Testis (tissue), 3 donors: ENCODE results near the gene RBM3. TPM values are rescaled to one million over a fixed set of nuclear protein-coding genes. Genes with fewer than 3 reads are reported as not detected.

Source experiments
- DNase-seq: peaks from one replicate; pipeline ENCODE4 v3.0.0-alpha.2; 2019
- H3K27ac ChIP-seq, 2 donors: fragments of 200-600 bp; sonication (generic); one replicate each; pipeline ENCODE4 v1.5.1; 2019
- H3K27me3 ChIP-seq: fragments of 200-600 bp; sonication (generic); one replicate; pipeline ENCODE4 v1.5.1; 2019
- H3K36me3 ChIP-seq: fragments of 200-600 bp; sonication (generic); one replicate; pipeline ENCODE4 v1.5.1; 2017; ENCODE audit warnings: low read depth; ENCODE audit errors: missing control alignments
- H3K4me1 ChIP-seq: fragments of 200-600 bp; sonication (generic); one replicate; pipeline ENCODE4 v1.5.1; 2019
- H3K4me3 ChIP-seq, 2 donors: fragments of 200-600 bp; sonication (generic); one replicate each; pipeline ENCODE4 v1.5.1; 2017 to 2019
- H3K9me3 ChIP-seq: fragments of 200-600 bp; sonication (generic); one replicate; pipeline ENCODE4 v1.5.1; 2017
- POLR2A ChIP-seq: fragments of 450-650 bp; IDR thresholded peaks from one replicate; pipeline ENCODE4 v1.6.1; 2017; ENCODE audit warnings: antibody characterized with exemption, mild to moderate bottlenecking, moderate library complexity
- WGBS, 2 donors: methylation state at CpG; one replicate each; pipeline ENCODE4 v1.1.5; 2018; 5-methylcytosine and 5-hydroxymethylcytosine counted together
- intact Hi-C: fragments of 100-400 bp; cut with DNase I; formaldehyde crosslinking; loops from one replicate; pipeline ENCODE4 v1.15.1; 2023; ENCODE audit warnings: low total_unique reads
- polyA plus RNA-seq: library from polyadenylated mRNA; stranded (reverse); fragments of 350-450 nt; fragmentation: Illumina TruSeq; extraction: RNeasy Lipid Tissue Mini Kit (QIAGEN cat#74804); gene quantifications from one replicate; pipeline ENCODE4 v1.2.3, GENCODE V29; 2014; ENCODE audit warnings: low read depth, low replicate concordance; ENCODE audit not compliant: insufficient read depth
- total RNA-seq, 2 donors: library from RNA; depleted of rRNA; stranded (reverse); fragments of >200 nt; gene quantifications; one replicate each; pipeline ENCODE4 v1.2.3, GENCODE V29; 2016
- TF ChIP-seq, protein P1 (sequence below), 3 experiments: fragments of 450-650 bp in 2 of 3; fragments of 200-600 bp in 1 of 3; sonication (generic) in 1 of 3; IDR thresholded peaks; one replicate each; pipeline ENCODE4 v1.5.1; 2016 to 2019; ENCODE audit warnings: antibody characterized with exemption in 3 of 3, mild to moderate bottlenecking in 2 of 3, moderate library complexity in 1 of 3

RBM3 gene
- total and polyA plus RNA-seq, 3 donors from 2014 or later: 121 to 214 (median 167) TPM

- DNase-seq: no peak
- Histone ChIP-seq H3K27me3 (no peaks in the 10 kb centered on the region), H3K9me3 (no peaks in the 10 kb centered on the region), H3K36me3 (no peaks in the 10 kb centered on the region), H3K27ac (no peak overlapping the region), H3K4me3 (no peak overlapping the region), H3K4me1 (no peaks in the 10 kb centered on the region)
- TF ChIP-seq POLR2A: no peak
- TF ChIP-seq, protein P1, sequence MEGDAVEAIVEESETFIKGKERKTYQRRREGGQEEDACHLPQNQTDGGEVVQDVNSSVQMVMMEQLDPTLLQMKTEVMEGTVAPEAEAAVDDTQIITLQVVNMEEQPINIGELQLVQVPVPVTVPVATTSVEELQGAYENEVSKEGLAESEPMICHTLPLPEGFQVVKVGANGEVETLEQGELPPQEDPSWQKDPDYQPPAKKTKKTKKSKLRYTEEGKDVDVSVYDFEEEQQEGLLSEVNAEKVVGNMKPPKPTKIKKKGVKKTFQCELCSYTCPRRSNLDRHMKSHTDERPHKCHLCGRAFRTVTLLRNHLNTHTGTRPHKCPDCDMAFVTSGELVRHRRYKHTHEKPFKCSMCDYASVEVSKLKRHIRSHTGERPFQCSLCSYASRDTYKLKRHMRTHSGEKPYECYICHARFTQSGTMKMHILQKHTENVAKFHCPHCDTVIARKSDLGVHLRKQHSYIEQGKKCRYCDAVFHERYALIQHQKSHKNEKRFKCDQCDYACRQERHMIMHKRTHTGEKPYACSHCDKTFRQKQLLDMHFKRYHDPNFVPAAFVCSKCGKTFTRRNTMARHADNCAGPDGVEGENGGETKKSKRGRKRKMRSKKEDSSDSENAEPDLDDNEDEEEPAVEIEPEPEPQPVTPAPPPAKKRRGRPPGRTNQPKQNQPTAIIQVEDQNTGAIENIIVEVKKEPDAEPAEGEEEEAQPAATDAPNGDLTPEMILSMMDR (IDR thresholded peaks at IDR 0.05): no peak
- intact Hi-C loops: no loop called here
- WGBS, 2 donors: 75 to 80% methylated on average over 1 of the region's 1 CpG
Observed at GRCh38 chrX:48580662-48581061, 6.4 kb downstream of the RBM3 start.

GRCh38 chrX:48584698-48585097, 10.4 kb downstream of the RBM3 start:
- intact Hi-C loops: no loop called here

DNA sequence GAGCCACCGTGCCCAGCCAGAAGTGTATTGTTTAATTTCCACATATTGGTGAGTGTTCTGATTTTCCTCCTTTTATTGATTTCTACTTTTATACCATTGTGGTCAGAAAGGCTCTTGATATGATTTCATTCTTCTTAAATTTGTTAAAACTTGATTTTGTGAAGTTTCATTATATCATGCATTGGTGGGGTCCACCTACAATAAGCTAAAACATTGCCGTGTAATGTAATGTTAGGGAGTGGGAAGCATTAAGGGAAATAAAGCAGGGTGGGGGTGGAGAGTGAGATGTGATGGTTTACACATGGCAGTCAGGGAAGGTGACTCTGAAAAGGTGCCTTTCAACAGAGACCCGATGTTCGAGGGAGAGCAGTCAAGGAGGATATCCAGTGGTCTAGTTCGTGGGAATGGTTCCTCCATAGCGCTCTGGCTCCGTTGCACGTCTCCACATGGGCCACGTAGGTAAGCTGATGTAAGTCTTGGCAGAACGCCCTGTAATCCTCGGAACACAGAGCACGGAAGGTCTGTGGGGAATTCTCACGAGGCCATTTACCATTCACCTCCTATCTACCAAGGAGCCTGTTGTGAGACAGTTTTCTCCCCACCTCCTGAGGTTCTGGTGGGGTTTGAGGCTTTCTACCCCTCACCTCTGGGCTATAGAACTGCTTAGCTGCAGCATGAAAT, 15.3 kb downstream of the RBM3 start:
- Histone ChIP-seq H3K4me3 (no peak overlapping the region), H3K36me3 (no peaks in the 10 kb centered on the region), H3K27ac (no peak overlapping the region), H3K9me3 (no peaks in the 10 kb centered on the region), H3K27me3 (no peaks in the 10 kb centered on the region), H3K4me1 (no peaks in the 10 kb centered on the region)
- DNase-seq: no peak
- 46 to 69% methylated on average over 7 to 13 of the region's 13 CpGs for WGBS, 2 donors
- intact Hi-C loops: no loop called here
- TF ChIP-seq POLR2A: no peak
- TF ChIP-seq, protein P1 (IDR thresholded peaks at IDR 0.05): no peak

More at GRCh38 chrX:48584698-48585097, 10.4 kb downstream of the RBM3 start:
- Histone ChIP-seq H3K27me3 (no peaks in the 10 kb centered on the region), H3K9me3 (no peaks in the 10 kb centered on the region), H3K36me3 (no peaks in the 10 kb centered on the region), H3K4me1 (no peaks in the 10 kb centered on the region), H3K27ac (no peak overlapping the region), H3K4me3 (no peak overlapping the region)
- DNase-seq: no peak
- TF ChIP-seq, protein P1 (IDR thresholded peaks at IDR 0.05): no peak
- no peak for TF ChIP-seq POLR2A
- 86 to 96% methylated on average over 2 of the region's 2 CpGs for WGBS, 2 donors

GRCh38 chrX:48590203-48591103, 16.2 kb downstream of the RBM3 start:
- 90 to 91% methylated on average over 18 to 21 of the region's 21 CpGs for WGBS, 2 donors
- intact Hi-C loops: no loop called here
- Histone ChIP-seq H3K27ac (no peak overlapping the region), H3K4me1 (no peaks in the 10 kb centered on the region), H3K27me3 (no peaks in the 10 kb centered on the region), H3K36me3 (no peaks in the 10 kb centered on the region), H3K4me3 (no peak overlapping the region), H3K9me3 (no peaks in the 10 kb centered on the region)
- TF ChIP-seq POLR2A: no peak
- TF ChIP-seq, protein P1 (IDR thresholded peaks at IDR 0.05): no peak
- no peak for DNase-seq
